Prostate gland (tissue), 2 donors: ENCODE data around the gene NOL4.

ENCODE experiments used
- CTCF ChIP-seq, 4 experiments: fragments of 200-600 bp in 2 of 4; fragments of 450-650 bp in 2 of 4; sonication (generic) in 2 of 4; IDR thresholded peaks; 1 replicate in 3 of 4; 2 replicates in 1 of 4; pipeline ENCODE4 v1.5.1; 2016 to 2019; ENCODE audit warnings: antibody characterized with exemption in 4 of 4, mild to moderate bottlenecking in 2 of 4, moderate library complexity in 2 of 4
- POLR2A ChIP-seq: fragments of 450-650 bp; IDR thresholded peaks from one replicate; pipeline ENCODE4 v1.6.1; 2016; ENCODE audit warnings: antibody characterized with exemption, mild to moderate bottlenecking
- POLR2AphosphoS5 ChIP-seq: sonication (generic); formaldehyde crosslinking; IDR thresholded peaks from one replicate; pipeline ENCODE4 v1.6.1; 2017; ENCODE audit warnings: antibody characterized with exemption

GRCh38 chr18:34219651-34220050 lies 5.1 kb downstream of the NOL4 start:
- TF ChIP-seq CTCF (IDR thresholded peaks at IDR 0.05) (no peak), POLR2A (no peak), POLR2AphosphoS5 (no peak)
